Activated CD8-positive, alpha-beta T cell treated with anti-CD3 and anti-CD28 coated beads for 36 hours (primary cell): ENCODE measurements around the gene SPRED3. TPM values are rescaled to one million over a fixed set of nuclear protein-coding genes. Genes with fewer than 3 reads are reported as not detected.

Experiments
- ATAC-seq: fragments of 200-7000 bp; cut with Tn5 transposase; one replicate; pipeline ENCODE4 v1.10.0; 2021; ENCODE audit warnings: mild to moderate bottlenecking, moderate library complexity
- CTCF ChIA-PET: fragments of 350-600 bp; sonication (Branson Sonifier 250); formaldehyde crosslinking; loops from one replicate; lab custom pipeline; 2021; ENCODE audit warnings: antibody characterized with exemption; lab: Charles Lee
- POLR2A ChIA-PET: fragments of 350-600 bp; sonication (Branson Sonifier 250); formaldehyde crosslinking; loops from one replicate; lab custom pipeline; 2021; ENCODE audit warnings: antibody characterized with exemption; lab: Charles Lee
- DNase-seq: peaks from one replicate; pipeline ENCODE4 v3.0.0-alpha.2; 2020
- H3K27ac Mint-ChIP-seq: one replicate; pipeline ENCODE4 v1.8.0; 2021; ENCODE audit warnings: mild to moderate bottlenecking, mixed read lengths
- H3K27me3 Mint-ChIP-seq: one replicate; pipeline ENCODE4 v1.8.0; 2021; ENCODE audit warnings: mixed read lengths
- H3K36me3 Mint-ChIP-seq: one replicate; pipeline ENCODE4 v1.8.0; 2021; ENCODE audit warnings: low read depth, mixed read lengths
- H3K4me1 Mint-ChIP-seq: one replicate; pipeline ENCODE4 v1.8.0; 2021; ENCODE audit warnings: low read depth, mixed read lengths
- H3K4me3 Mint-ChIP-seq: one replicate; pipeline ENCODE4 v1.8.0; 2021; ENCODE audit warnings: mild to moderate bottlenecking, moderate library complexity, mixed read lengths
- H3K9me3 Mint-ChIP-seq: one replicate; pipeline ENCODE4 v1.8.0; 2021; ENCODE audit warnings: mixed read lengths
- CTCF ChIP-seq: fragments of 200-600 bp; IDR thresholded peaks from one replicate; pipeline ENCODE4 v1.8.0; 2022; ENCODE audit warnings: antibody characterized with exemption, mild to moderate bottlenecking
- intact Hi-C: fragments of 100-400 bp; cut with micrococcal nuclease; formaldehyde crosslinking; loops from one replicate; pipeline ENCODE4 v1.10.0; 2022
- total RNA-seq, 2 experiments: library from RNA; stranded (reverse); gene quantifications; one replicate each; pipeline ENCODE4 v1.2.3, GENCODE V29; 2021

SPRED3 gene
- total RNA-seq, 2 experiments from 2014 or later = 0.69 to 1.5 TPM

GRCh38 chr19:38351865-38352395 lies 36.6 kb upstream of the SPRED3 start:
- Mint-ChIP-seq H3K27ac (no peak overlapping the region), H3K36me3 (no peaks in the 10 kb centered on the region), H3K9me3 (no peaks in the 10 kb centered on the region), H3K4me3 (no peak overlapping the region), H3K4me1 (no peaks in the 10 kb centered on the region), H3K27me3 (no peaks in the 10 kb centered on the region)
- no peak for TF ChIP-seq CTCF
- ATAC-seq (no peak), DNase-seq (no peak)
- CTCF ChIA-PET = interaction anchor here (0.7 to 1.0 kb wide), 2 partner anchors 22 to 51 kb away, joined by 3 to 6 read pairs; partner anchors contain the start of genes FAM98C and PSMD8
- intact Hi-C loops = no loop called here
- POLR2A ChIA-PET = interaction anchor here (0.6 kb wide), 2 partner anchors 26 to 442 kb away, joined by 3 to 4 read pairs; no protein-coding TSS in a partner anchor

GRCh38 chr19:38352611-38353010 lies 35.9 kb upstream of the SPRED3 start:
- Mint-ChIP-seq H3K27me3 (no peaks in the 10 kb centered on the region), H3K27ac (no peak overlapping the region), H3K4me3 (no peak overlapping the region), H3K4me1 (no peaks in the 10 kb centered on the region), H3K9me3 (no peaks in the 10 kb centered on the region), H3K36me3 (no peaks in the 10 kb centered on the region)
- ChIA-PET POLR2A (no interaction called here), CTCF (no interaction called here)
- no peak for ATAC-seq
- no peak for DNase-seq
- intact Hi-C loops = no loop called here
- no peak for TF ChIP-seq CTCF

GRCh38 chr19:38355728-38356725 lies 32.5 kb upstream of the SPRED3 start:
- Mint-ChIP-seq H3K27ac (no peak overlapping the region), H3K4me1 (peaks cover 2% of the 10 kb centered on the region), H3K4me3 (no peak overlapping the region), H3K27me3 (peaks cover 17% of the 10 kb centered on the region), H3K36me3 (no peaks in the 10 kb centered on the region), H3K9me3 (no peaks in the 10 kb centered on the region)
- TF ChIP-seq CTCF = no peak
- ATAC-seq = no peak
- intact Hi-C loops = no loop called here
- no peak for DNase-seq
- CTCF ChIA-PET = no interaction called here
- POLR2A ChIA-PET = no interaction called here

- ChIA-PET CTCF (no interaction called here), POLR2A (no interaction called here)
- Mint-ChIP-seq H3K36me3 (no peaks in the 10 kb centered on the region), H3K9me3 (no peaks in the 10 kb centered on the region), H3K4me1 (peaks cover 8% of the 10 kb centered on the region), H3K27me3 (peaks cover 22% of the 10 kb centered on the region), H3K4me3 (no peak overlapping the region), H3K27ac (no peak overlapping the region)
- DNase-seq (no peak), ATAC-seq (no peak)
- TF ChIP-seq CTCF = no peak
- intact Hi-C loops = no loop called here
These were observed 30.4 kb upstream of the SPRED3 start for GRCh38 chr19:38358071-38358470.
